Measurements from ENCODE around the gene TTC13. TPM values are rescaled to one million over a fixed set of nuclear protein-coding genes. Genes with fewer than 3 reads are reported as not detected.
A peak's percentile ranks its signal among the peaks of the same experiment; 100 is the strongest.

Gene TTC13
- polyA plus RNA-seq, 3 donors: 16.8 to 21.0 (median 17.8) TPM

DNA sequence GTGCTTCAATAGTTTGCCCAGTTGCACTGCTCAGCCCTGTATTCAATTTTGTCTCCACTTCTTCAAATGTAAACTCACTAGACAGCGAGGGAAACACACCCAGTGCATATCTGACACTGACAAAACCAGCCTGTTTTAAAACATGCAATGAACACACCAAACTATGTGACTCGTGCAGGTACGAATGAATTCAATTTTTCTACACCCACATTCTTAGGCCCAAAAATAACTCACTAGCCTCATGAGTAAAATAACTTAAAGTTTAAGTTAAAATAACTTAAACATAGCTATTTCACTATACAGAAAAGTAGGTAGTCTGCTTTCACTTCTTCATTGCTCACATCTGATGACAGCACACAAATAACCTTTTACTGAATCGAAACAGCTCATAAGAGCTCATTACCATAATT lies 21.1 kb downstream of the TTC13 start:
- no peak for DNase-seq (ENCODE audit: low read depth in 3 of 3, low spot score in 2 of 3)

DNA sequence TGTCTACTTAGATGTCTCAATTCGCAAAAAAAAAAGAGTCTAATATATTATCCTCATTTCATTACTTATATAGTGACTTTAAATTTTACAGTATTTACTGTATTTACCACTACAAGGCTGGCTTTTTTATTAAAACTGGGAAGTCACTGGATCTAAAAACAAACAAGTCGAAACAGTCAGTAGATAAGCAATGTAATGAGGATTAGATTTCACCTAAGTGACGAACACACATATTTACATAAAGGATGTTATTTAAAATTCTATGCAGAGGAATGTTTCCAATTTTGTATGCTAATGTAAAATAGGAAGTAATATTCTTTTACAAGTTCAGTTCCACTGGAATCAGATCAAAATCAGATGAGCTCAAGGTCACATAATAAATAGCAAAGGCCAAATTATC lies 28.3 kb downstream of the TTC13 start:
- DNase-seq (ENCODE audit: low read depth in 3 of 3, low spot score in 2 of 3): no peak

DNA sequence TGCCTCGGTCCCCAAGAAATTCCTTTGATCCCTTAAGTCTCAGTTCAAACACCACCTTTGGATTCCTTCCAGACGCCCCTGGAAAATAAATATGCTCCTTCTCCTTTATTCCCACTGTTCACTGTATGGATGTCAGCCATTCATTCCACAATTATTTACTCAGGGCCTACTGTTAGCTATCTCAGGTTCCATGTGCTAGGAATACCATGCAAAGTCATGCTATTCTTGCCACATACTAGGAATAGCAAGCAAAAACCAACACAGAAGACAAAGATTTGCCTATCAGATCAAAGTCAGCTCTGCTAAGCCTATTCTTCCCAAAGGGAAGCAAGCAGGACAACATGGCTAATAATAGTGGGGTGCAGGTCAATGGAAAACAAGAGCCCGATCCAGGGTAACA lies 29.8 kb downstream of the TTC13 start:
- no peak for DNase-seq (ENCODE audit: low read depth in 3 of 3, low spot score in 2 of 3)

DNA sequence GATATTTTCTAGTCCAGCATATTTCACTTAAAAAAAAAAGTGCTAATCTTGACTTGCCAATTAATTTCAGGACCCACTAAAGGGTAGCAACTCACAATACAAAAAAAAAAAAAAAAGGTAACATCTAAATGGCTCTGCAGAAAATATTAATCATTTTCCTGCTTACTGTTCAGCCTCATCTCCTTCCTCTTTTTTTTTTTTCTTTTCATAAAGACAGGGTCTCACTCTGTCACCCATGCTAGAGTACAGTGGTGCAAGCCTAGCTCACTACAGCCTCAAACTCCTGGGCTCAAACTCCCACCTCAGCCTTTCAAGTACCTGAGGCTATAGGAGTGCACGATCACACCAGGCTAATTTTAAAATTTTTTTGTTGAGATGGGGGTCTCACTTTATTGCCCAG lies 30.4 kb downstream of the TTC13 start:
- no peak for DNase-seq (ENCODE audit: low read depth in 3 of 3, low spot score in 2 of 3)

DNA sequence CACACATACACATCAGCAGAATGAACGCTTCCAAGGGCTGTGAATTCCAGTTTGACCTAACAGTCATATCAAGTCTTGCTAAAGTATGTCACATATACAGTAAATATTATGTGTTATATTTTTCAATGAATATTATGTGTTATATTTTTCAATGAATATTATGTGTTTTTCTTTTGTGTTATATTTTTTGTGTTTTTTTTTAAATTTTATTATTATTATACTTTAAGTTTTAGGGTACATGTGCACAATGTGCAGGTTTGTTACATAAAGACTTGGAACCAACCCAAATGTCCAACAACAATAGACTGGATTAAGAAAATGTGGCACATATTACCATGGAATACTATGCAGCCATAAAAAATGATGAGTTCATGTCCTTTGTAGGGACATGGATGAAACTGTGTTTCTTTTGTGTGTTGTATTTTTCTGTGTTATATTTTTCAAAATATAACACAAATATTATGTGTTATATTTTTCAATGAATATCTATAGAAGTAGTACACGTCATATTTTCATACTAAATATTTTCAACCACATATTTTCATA lies 35.5 kb downstream of the TTC13 start:
- DNase-seq (ENCODE audit: low read depth in 3 of 3, low spot score in 2 of 3): no peak

DNA sequence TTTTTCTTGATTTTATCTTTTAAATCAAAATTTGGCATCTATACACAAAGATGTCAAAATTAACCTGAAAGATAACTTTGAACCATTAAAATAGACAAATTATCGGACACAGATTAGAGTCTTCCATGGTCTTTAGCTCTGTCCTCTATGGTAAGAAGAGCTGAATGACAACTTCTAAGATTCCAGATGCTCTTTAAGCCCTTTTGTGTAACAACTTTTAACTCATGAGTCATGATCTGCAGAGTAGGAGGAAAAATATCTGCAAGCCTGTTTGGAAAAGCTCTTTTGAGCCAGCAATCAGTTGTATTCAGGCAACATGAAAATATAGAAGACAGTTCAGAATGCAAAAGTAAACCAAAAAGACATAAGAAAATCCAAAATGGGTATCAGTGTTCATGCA lies 37.8 kb downstream of the TTC13 start:
- no peak for DNase-seq (ENCODE audit: low read depth in 3 of 3, low spot score in 2 of 3)

DNA sequence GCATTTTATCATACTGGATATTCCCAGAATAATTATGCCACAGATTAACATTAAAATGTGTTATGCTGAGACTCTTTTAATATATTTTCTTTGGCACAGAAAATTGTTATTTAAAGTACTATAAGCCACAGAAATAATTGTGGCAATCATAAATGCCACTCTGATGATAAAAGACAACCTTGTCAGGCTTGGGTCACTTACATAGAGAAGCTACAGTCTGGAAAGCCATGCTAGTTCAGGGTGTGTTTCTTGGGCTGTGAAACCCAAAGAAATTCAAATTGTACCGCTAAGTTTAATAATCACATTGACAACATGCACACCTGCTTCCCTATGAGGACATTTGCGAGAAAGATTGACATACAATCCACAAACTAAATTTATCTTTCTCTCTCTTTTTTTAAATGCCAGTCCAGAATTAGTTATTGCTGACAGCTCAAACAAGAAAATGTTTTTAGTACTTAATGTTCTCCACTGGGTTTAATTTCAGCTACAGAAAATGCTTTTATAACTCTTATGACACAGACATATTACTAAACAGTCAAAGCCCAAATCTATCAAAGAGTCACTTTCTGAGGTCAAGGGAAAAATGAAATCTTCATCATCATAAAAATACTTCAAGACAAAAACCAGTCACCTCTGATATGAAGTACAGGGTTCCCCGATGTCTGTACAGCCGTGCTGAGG lies 38.7 kb downstream of the TTC13 start:
- no peak for DNase-seq (ENCODE audit: low read depth in 3 of 3, low spot score in 2 of 3)

DNA sequence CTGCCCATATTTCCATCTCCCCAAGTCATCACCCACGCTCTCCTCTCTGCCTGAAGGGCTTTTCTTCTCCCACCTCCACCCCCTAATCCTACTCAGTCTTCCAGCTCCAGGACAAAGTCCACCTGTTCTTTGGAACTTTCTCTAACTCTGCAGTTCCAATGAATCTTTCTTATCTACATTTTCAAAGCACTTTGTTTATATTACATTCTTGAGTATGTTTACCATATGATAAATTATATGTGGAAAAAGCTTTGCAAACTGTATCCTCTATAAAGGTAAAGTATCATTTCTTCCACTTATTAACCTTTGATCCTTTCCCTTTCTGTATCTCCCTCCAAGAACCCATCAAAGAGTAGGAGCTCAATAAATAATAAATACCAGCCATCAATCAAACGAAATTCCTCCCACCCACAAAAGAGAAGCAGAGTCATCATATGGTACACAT lies 39.7 kb downstream of the TTC13 start:
- DNase-seq (ENCODE audit: low read depth in 3 of 3, low spot score in 2 of 3): no peak

DNA sequence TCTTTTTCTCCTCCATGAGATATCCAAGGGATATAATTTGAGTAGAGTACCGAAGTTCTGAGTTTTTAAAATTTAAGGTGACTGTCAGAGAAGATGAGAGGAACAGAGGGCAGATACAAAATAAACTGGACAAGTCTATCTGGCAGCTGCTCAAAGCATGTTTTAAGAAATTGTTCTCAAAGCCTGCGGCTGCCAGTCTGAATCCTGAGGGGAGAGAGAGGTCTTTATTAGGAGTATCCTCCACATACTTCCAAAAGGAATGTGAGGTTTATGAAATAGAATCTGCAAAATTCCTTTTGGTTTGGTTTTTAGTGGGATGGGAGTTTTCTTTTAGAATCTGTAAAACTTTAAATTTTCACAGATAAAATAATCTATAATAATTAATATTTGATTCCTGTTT lies 41.3 kb downstream of the TTC13 start:
- no peak for DNase-seq (ENCODE audit: low read depth in 3 of 3, low spot score in 2 of 3)

DNA sequence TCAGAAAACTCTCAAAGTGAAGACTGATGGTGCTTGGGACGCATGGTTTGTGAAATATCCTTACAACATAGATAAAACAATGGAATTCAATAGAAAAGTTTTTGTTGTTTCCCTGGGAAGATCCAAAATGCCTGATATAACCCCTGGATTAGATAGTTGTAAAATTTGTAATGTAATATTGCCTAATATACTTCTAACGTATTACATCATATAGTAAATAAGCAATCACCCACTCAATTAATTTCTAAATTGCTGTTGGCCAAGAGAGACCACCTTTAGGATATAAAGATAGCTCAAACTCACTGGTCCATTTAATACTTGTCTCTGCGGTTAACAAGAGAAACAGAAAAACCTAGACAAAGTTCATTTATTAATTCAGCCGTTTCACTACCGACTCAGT lies 42.2 kb downstream of the TTC13 start:
- DNase-seq (ENCODE audit: low read depth in 3 of 3, low spot score in 2 of 3): no peak

DNA sequence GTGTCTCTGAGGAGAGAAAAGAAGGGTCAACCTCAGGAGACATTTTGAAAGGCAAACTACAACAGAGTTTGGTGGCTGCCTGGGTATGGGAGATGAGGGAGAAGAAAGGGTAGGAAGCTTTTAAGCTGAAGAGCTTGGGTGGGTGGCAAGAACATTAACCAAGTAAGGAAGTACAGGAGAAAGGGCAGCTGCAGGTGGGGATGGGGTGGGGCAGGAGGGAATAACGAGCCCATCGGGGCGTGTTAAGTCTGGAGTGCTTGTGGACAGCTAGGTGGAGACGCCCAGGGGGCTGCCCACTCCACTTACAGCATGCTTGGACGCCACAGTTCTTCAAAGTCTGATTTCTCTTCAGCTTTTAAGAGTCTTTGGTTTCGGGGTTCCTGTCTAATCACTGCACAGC lies 42.8 kb downstream of the TTC13 start:
- no peak for DNase-seq (ENCODE audit: low read depth in 3 of 3, low spot score in 2 of 3)

DNA sequence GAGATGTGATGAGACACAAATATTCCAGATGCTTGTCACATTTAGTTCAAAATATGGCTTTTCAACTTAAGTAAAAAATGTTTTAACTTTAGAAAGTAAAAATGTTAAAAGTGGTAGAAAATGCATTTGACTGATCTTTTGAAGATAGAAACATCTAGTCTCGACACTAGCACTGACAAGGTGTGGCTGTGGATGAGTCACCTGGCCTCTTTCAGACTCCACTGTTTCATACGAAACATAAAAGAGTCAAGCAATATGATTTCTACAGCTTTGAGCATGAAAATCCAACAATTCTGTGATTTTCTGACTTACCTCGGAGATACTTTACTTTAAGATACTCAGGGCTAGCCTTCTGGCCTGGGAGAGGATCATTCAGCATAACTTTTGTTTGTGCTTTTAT lies 47.7 kb downstream of the TTC13 start:
- no peak for DNase-seq (ENCODE audit: low read depth in 3 of 3, low spot score in 2 of 3)

DNA sequence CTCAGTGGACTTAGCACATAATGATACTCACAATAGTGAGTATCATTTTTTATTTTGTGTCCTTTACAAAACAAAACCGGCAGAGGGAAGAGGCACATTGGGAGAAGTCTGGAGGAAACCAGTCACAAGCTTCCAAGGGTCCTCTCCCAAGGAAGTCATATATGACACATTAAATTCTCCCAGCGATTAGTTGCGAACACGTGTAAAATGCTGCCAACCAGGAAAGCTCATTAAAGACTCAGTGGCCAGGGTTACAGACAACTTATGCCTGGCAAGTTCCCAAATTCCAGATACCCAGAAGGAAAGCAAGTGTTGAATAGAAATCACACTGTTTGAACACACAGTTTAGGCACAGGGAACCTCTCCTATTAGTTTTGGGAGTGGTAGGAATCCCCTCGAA lies 52.5 kb downstream of the TTC13 start:
- no peak for DNase-seq (ENCODE audit: low read depth in 3 of 3, low spot score in 2 of 3)

DNA sequence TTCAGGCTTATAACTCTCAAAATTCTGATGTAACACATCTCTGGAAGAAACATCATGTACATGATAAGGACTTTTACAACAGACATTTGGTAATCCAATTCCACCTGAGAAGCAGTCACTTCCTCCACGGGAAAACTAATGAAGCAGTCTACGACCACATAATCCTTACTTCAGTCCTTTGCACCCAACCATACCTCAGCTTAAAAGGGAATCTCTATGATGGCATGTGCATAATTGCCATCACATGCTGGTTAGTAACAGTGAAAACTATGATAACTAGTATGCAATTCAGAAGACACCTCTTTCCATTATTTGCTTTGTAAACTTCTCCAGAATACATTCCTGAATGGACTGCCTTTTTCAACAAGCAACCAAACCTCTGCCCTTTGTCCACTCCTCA lies 53.1 kb downstream of the TTC13 start:
- no peak for DNase-seq (ENCODE audit: low read depth in 3 of 3, low spot score in 2 of 3)

DNA sequence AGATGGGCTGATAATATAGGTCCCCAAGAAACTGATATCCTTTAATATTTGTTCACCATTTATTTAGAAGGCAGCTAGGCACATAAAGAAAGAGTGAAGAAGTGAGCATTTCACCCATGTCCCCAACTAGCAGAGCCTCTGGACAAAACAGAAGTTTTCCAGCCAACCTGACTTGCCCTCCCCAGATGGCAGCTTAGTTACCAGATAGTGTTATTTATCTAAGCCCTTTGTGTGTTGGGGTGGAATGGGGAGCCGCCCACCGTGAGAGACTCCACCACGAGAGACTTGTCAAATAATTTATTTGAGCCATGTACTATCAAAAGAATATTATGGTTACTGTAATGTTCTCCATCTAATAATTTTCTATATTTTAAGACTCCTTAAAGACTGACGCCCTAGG lies 55.5 kb downstream of the TTC13 start:
- DNase-seq (ENCODE audit: low read depth in 3 of 3, low spot score in 2 of 3): no peak

DNA sequence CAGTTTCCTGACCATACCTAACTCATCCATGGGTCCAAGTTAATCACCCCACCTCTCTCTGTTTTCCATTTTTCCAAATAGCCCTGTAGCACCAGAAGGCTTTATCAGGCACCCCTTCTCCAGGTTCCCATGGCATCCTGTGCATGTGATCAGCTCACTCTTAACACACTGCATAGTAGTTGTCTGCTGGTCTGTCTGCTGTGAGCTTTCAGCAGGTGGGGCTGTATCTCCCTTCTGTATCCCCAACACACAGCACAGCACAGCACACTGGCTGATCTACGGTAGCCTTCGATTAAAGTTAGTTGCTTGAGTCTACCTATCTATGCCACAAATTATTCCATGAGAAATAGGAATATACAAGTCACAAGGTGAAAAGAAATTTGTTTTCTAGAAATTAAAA lies 56.0 kb downstream of the TTC13 start:
- DNase-seq (ENCODE audit: low read depth in 3 of 3, low spot score in 2 of 3): no peak

DNA sequence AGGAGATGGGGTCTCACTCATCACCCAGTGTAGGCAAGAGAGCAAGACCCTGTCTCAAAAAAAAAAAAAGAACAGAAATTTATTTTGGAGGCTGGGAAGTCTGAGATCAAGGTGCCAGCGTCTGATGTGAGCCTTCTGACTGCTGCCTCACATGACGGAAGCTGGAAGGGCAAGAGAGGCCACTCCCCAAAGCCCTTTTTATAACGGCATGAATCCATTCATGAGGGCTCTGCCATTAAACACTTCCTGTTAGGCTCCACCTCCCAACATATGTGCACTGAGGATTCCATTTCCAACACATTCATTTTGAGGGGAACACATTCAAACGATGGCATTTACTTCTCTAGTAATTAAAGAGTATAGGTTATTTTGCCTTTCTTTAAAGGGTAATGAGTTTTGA lies 59.5 kb downstream of the TTC13 start:
- DNase-seq (ENCODE audit: low read depth in 3 of 3, low spot score in 2 of 3): no peak

DNA sequence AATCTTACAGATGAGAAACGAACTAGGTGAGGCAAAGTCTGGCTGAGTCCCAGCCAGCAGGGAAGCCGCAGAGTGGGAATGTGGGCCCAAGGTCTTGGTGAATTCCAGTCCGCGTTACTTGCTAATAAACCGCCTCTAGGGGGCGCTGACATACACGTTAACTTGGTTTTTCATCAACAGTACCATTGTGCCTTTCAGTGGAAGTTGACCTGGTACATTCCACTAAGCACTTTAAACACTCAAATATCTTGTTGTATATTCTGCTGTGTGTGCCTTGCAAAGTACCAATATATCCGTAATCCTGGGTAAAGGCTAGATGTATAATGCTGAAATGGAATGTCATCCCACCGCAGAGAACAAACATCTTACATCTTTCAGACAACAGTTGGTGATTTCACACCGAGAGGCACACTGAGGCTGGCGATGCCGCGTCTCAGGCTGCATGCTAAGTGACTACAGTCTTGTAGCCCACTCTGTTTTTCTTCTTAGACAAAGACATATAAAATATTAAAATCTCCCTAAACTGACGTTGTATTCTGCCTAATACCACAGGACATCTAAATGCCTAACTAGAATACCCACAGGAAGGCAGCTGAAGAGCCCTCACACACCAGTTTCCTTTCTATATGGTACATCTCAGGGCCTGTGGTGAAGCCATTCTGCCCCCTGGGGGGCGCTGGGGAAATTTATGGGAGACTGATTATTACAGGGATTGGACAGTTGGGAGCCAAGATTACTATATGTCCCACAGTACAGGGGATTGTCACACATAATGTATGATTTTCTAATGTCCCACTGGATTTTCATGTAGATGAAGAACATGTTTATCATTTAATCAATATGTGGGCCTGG lies 61.2 kb downstream of the TTC13 start:
- peak in 1 of 3 donors; percentile 51 for DNase-seq (ENCODE audit: low read depth in 3 of 3, low spot score in 2 of 3)

DNA sequence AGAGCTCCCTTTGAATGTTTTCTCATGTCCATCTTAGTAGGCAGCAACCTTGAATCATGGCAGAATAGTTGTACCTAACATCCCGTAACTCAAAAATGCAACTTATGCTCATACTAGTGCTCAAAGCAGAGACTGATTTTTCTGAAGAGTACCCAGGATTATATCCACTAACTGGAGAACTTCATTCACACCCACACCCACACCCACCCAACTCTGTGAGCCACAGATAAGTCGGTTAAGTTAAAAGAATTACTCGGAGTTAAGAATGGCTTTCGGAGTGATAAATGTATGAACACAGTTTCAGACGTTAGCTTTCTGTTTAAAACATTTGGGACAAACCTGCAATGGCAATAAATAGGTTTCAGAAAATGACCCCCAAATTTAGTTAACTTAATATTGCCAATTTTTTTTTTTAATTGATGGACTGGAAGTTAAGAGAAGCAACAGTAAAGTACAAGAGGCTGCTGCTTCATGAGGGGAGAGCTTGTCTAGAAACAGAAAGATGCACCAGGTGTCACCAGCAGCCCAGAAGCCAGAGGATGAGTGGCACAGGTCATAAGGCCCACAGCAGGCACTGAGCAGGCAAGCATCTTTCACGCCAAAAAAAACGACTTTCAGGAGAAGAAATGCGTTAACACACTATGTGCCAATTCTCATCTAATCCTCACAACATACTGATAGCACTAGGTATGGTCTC lies 61.9 kb downstream of the TTC13 start:
- no peak for DNase-seq (ENCODE audit: low read depth in 3 of 3, low spot score in 2 of 3)

DNA sequence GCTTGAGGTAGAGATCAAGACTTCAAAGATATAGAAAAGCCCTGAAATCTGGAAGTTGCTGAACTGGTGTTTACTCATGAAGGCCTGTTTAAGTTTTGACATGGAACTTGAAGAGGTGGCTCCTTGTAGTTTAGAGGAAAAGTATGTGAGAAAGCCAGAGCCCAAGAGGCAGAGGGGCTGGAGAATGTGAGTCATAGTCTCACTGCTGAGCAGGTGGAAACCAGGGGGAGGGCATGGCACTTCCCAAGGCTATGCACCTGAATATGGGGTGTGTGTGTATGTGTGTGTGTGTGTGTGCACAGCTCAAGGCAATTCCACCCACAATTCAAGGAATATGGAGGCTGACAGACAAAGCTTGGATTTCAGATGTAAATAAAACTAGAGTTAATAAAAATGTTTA lies 63.6 kb downstream of the TTC13 start:
- DNase-seq (ENCODE audit: low read depth in 3 of 3, low spot score in 2 of 3): no peak

DNA sequence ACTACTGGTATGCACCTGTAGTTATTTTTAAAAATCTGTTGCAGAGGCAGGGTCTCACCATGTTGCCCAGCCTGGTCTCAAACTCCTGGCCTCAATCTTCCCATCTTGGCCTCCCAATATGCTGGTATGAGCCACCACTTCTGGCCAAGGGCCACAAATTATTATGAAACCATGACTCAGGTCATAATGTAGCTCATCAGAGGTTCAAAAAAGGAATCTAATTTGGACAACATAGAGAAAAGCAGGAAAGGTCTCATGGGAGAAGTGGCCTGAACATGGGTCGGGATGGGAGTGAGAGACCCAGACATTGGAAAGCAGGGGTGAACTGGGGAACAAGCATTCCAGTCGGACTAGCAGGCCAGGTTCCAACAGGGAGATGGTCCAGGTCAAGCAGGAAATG lies 65.2 kb downstream of the TTC13 start:
- no peak for DNase-seq (ENCODE audit: low read depth in 3 of 3, low spot score in 2 of 3)

DNA sequence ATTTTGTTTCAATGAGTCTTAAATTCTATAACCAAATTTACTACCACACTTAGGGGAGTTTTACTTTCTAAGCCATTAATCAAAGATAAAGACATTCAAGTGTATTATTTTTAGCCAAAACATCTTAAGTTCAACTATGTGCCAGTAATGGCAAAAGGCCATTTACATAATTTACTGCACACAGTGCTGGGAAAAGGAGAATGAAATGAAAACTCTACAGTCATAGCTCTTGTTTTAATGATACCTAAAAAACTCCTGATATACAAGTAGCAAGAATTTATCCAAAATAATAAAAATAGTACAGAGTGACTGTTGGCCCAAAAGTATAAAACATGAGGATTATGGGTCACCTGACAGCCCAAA lies 67.9 kb downstream of the TTC13 start:
- DNase-seq (ENCODE audit: low read depth in 3 of 3, low spot score in 2 of 3): no peak
